ENCODE results near the gene DGKQ.
"Not testable (repeated sequence)": the region's sequence is repeated elsewhere in the genome, so short reads cannot be mapped to it uniquely, and the experiment has no call there.

Gene DGKQ

GRCh38 chr4:1010395-1011021 is 37.1 kb upstream of the DGKQ start:
- in situ Hi-C loops (cut with MboI; ENCODE audit: low sequenced_read_pairs) = no loop called here

DNA sequence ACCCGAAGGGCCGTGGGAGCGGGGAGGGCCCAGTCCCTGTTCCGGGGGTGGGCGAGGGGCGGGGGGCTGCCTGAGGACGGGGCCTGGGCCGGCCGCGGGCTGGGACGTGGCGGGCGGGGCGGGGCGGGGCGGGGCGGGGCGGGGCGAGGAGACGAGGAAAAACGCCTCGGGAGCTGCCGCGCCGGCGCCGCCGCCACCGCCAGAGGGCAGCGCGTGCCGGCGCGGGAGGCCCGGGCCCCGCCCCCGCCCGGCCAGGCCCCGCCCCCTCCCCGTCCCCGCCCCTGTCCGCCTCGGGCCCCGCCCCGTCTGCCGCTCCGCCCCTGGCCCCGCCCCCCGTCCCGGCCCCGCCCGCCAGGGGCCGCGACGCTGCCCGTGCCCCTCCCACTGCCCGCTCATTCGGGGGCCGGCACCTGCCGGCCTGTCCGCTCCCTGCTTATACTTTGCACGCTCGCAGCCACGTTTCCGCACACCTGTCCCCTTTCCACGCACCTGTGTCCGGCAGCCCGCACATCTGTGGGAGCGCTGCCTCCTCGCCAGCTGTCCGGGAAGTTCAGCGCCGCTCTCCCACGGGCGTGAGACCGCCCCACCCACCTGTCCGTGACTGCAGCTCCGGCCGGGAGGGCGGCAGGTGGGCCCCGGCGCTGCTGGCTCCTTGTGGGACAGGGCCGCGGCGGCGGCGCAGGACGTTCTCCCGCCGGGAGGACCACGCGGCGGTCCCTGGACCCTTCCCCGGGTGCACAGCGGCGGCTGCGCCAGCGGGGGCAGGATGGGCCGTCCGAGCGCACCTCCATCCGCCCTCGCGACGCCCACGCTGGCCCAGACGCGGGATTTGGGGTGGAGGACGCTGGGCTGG is 36.4 kb upstream of the DGKQ start:
- in situ Hi-C loops (cut with MboI; ENCODE audit: low sequenced_read_pairs) = no loop called here

DNA sequence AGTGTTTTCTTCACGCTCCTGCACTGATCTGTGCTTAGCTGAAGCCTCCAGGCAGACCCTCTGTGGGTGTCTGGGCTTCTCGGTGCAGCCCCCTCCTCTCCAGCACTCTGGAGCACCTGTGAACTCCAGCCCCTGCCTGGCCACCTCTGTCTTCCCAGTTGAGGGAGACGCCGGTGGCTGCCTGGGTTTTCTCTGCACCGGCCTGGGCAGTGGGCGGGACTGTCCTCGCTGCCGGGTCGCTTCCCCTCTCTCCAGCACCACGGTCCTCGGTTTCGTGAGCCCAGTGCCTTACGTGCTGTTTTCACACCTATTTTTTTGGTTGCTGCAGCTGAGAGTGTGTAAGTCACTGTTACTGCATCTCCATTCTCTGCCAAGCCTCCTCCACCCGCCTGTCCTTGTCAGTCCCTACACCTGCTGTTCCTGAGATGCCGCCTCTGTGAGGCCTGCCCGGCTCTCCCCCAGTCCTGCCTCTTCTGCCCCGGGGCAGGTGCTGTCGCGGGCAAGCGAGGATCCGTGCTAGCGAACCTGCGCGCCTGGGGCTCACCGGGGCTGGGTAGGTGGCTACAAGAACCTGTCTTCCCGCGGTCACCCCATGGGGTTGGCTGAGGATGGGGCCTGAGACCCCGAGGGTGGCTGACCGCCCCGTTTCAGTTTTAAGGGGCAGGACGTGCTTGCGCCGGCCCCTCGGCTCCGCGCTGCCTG is 35.6 kb upstream of the DGKQ start:
- in situ Hi-C loops (cut with MboI; ENCODE audit: low sequenced_read_pairs) = no loop called here

GRCh38 chr4:1006856-1007255 is 33.5 kb upstream of the DGKQ start:
- in situ Hi-C loops (cut with MboI; ENCODE audit: low sequenced_read_pairs) = no loop called here

- in situ Hi-C loops (cut with MboI; ENCODE audit: low sequenced_read_pairs) = no loop called here
Observed at GRCh38 chr4:1004557-1005485, 31.5 kb upstream of the DGKQ start.

DNA sequence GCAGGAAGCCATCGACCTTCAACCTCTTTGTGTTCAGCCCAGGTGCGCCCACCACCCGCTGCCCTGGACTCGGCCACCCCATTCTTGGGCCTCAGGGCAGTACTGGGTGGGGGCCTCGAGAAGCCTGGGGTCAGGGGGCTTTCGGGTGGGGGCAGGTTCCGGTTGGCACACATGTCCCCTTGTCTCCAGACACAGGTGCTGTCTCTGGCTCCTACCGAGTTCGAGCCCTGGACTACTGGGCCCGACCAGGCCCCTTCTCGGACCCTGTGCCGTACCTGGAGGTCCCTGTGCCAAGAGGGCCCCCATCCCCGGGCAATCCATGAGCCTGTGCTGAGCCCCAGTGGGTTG is 30.7 kb upstream of the DGKQ start:
- in situ Hi-C loops (cut with MboI; ENCODE audit: low sequenced_read_pairs) = no loop called here

- in situ Hi-C loops (cut with MboI; ENCODE audit: low sequenced_read_pairs) = no loop called here
Observed at GRCh38 chr4:1003271-1004070, 30.1 kb upstream of the DGKQ start.

GRCh38 chr4:1002631-1003251 is 29.4 kb upstream of the DGKQ start:
- in situ Hi-C loops (cut with MboI; ENCODE audit: low sequenced_read_pairs) = no loop called here

GRCh38 chr4:1002131-1002630 is 28.8 kb upstream of the DGKQ start:
- in situ Hi-C loops (cut with MboI; ENCODE audit: low sequenced_read_pairs) = no loop called here

GRCh38 chr4:1001561-1002130 is 28.3 kb upstream of the DGKQ start:
- in situ Hi-C loops (cut with MboI; ENCODE audit: low sequenced_read_pairs) = no loop called here

DNA sequence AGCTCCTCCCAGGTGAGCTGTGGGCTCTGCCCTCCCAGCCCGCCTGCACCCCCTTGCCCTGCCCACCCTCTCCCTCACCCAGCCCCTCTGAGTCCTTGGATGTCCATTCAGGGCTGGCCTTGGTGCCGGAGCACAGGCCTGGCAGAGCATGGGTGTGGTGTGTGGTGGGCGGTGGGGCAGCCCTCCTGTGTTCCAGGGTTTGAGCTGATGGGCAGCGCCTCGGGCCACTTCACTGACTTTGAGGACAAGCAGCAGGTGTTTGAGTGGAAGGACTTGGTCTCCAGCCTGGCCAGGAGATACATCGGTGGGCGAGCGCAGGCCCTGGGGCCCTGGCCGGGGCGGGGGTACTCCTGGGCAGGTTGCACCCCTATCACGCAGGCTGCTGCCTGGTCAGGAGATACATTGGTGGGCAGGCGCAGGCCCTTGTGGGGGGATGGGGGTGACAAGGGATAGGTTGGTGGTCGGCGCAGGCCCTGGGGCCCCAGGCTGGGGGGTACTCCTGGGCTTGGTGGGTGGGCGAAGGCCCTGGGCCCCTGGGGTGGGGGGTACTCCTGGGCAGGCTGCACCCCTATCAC is 27.4 kb upstream of the DGKQ start:
- in situ Hi-C loops (cut with MboI; ENCODE audit: low sequenced_read_pairs) = no loop called here

- in situ Hi-C loops (cut with MboI; ENCODE audit: low sequenced_read_pairs) = no loop called here
Observed at GRCh38 chr4:999882-1000425, 26.6 kb upstream of the DGKQ start.

DNA sequence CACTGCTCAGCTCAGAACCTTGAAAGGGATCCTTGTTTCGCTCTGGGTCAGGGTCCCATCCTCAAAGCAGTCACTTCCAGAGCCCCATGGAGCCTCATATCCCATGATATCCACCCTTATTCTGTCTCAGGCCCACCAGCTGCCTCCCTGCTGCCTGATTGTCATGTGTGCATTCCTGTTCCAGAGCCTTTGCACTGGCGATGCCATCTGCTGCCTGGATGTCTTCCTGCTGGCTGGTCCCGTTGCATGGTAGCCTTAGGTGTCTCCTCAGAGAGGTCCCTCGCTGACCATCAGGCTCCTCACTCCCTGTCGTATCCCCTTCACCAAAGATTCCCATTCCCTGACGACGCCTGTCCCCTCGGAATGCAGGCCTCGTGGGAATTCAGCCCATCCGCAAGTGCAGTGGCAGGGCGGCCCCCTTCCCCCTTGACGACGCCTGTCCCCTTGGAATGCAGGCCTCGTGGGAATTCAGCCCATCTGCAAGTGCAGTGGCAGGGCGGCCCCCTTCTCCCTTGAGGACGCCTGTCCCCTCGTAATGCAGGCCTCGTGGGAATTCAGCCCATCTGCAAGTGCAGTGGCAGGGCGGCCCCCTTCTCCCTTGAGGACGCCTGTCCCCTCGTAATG is 26.0 kb upstream of the DGKQ start:
- in situ Hi-C loops (cut with MboI; ENCODE audit: low sequenced_read_pairs) = not testable (repeated sequence)

DNA sequence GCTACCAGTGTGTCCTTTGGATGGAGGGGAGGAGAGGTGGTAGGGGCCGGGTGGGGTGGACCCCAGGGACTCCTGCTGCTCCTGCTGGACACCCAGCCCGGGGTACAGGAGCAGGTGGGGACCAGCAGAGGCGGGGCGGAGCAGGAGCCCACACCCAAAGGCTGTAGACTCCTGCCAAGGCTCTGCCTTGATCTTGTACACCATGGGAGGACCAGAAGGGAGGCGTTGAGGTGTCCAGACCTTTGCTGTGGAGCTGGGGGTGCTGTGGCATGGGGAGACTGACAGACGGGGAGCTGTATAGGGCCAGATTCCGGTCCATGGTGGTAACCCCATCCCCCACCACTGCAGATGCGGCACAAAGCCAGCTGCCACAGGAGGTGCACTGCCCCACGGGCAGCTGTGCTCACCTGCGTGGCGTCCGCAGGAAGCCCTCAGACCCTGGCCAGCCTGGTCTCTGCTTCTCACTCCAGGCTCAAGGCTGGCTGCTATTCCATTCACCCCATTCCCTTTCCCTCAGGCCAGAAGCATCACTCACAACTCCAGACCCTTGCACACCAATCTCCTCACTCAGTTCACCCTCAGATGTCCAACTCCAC is 24.8 kb upstream of the DGKQ start:
- in situ Hi-C loops (cut with MboI; ENCODE audit: low sequenced_read_pairs) = no loop called here

DNA sequence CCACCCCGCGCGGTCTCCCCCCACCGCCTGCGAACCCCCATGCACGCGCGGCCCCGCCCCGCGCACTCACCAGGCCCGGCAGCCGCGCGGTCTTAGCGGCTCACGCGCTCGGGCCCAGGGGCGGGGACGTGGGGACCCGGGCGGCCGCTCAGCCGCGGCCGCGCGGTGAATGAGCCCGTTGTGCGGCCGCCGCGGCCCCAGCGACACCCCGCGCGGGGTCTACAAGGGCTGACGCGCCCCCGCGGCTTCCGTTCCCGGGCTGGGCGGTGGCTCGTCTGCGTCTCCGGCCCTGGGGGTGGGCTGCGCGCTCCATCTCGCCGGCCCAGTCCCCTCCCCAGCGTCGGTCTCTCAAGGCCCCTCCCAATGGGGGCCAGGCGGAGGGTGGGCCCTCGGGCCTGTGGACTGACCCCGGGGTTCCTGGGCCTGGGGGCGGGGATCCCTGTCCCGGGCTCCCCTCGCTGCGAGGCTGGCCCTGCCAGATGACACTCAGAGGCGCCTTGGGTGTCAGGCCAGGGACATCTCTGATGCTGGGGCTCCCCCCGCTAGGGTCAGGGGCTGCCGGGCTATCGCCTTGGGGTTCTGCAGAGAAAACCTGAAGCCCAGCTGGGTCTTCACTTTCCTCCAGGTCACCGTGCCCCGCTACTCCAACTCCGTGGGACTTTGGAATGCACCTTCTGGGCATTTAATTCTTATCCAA is 24.2 kb upstream of the DGKQ start:
- in situ Hi-C loops (cut with MboI; ENCODE audit: low sequenced_read_pairs) = no loop called here

GRCh38 chr4:996997-997374 is 23.6 kb upstream of the DGKQ start:
- in situ Hi-C loops (cut with MboI; ENCODE audit: low sequenced_read_pairs) = no loop called here

Data from HL-60/S4 (cell line).